Suprapubic skin (tissue), 3 donors: Measurements from ENCODE around the gene TKT.
A peak's percentile ranks its signal among the peaks of the same experiment; 100 is the strongest.

ENCODE experiments used
- POLR2AphosphoS5 ChIP-seq, 3 donors: sonication (generic); formaldehyde crosslinking; IDR thresholded peaks; one replicate each; pipeline ENCODE4 v1.6.1; 2017; ENCODE audit warnings: antibody characterized with exemption in 3 of 3
- TF ChIP-seq, protein P1 (sequence below), 2 donors: fragments of 200-600 bp in 1 of 2; fragments of 450-650 bp in 1 of 2; sonication (generic) in 1 of 2; IDR thresholded peaks; one replicate each; pipeline ENCODE4 v1.5.1; 2016 to 2019; ENCODE audit warnings: antibody characterized with exemption in 2 of 2, mild to moderate bottlenecking in 1 of 2, moderate library complexity in 1 of 2

DNA sequence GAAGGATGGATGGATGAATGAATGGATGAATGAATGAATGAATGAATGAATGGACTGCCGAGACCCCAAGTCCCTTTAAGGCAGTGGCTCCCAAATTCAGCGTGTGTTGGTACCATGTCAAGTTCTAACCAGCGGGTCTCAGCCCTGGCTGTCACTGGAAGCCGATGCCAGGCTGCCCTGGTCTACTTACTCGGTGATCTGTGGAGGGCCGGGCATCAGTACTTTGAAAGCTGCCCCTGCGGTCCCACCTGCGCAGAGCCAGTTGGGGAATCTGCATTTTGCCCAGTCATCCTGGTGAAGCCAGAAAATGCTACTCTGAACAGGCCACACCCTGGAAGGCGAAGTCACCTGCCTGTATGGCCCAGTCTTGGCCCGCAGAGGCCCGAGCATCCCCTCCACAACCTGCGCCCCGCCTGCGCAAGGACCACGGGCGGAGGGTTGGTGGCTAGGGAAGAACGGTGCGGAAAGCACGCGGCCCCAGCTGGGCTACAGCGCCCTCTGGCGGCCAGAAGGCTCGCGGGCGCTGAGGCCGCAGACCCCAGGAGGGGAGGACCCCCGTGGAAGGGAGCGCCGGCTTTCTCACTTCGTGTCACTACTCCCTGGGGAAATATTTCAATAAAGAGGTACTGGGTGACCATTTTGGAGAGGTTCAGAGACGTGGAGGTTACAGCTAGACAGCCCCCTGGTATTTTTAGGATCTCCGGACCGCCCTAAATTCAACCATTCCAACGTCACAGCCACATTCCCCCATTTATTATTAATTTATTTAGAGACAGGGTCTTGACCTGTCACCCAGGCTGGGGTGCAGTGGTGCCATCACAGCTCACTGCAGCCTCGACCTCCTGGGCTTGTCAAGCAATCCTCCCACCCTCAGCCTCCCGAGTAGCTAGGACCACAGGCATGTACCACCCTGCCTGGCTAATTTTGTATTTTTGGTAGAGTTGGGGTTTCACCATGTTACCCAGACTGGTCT lies 59.9 kb downstream of the TKT start:
- TF ChIP-seq, protein P1, sequence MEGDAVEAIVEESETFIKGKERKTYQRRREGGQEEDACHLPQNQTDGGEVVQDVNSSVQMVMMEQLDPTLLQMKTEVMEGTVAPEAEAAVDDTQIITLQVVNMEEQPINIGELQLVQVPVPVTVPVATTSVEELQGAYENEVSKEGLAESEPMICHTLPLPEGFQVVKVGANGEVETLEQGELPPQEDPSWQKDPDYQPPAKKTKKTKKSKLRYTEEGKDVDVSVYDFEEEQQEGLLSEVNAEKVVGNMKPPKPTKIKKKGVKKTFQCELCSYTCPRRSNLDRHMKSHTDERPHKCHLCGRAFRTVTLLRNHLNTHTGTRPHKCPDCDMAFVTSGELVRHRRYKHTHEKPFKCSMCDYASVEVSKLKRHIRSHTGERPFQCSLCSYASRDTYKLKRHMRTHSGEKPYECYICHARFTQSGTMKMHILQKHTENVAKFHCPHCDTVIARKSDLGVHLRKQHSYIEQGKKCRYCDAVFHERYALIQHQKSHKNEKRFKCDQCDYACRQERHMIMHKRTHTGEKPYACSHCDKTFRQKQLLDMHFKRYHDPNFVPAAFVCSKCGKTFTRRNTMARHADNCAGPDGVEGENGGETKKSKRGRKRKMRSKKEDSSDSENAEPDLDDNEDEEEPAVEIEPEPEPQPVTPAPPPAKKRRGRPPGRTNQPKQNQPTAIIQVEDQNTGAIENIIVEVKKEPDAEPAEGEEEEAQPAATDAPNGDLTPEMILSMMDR (IDR thresholded peaks at IDR 0.05): peak; percentile 91 to 97
- no peak for TF ChIP-seq POLR2AphosphoS5 (IDR thresholded peaks at IDR 0.05)
